Kidney tubule cell (primary cell): ENCODE results near the gene TREM1.
"Not testable (repeated sequence)": the region's sequence is repeated elsewhere in the genome, so short reads cannot be mapped to it uniquely, and the experiment has no call there.

Source experiments
- DNase-seq: peaks from one replicate; pipeline ENCODE4 v3.0.0-alpha.2; 2018; ENCODE audit warnings: low spot score

Gene TREM1

DNA sequence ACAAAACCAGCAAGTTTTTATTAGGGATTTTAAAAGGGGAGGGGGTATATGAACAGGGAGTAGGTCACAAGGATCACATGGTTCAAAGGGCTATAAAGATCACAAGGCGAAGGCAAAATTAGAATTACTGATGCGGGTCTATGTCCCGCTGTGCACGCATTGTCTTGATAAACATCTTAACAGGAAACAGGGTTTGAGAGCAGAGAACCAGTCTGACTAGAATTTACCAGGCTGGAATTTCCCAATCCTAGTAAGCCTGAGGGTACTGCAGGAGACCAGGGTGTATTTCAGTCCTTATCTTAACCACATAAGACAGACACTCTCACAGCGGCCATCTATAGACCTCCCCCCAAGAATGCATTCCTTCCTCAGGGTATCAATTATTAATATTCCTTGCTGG lies 10.8 kb upstream of the TREM1 start:
- DNase-seq, result not testable (repeated sequence)

- DNase-seq, result no peak
These were observed 7.9 kb upstream of the TREM1 start for GRCh38 chr6:41294214-41294872.

GRCh38 chr6:41291717-41292116 lies 5.2 kb upstream of the TREM1 start:
- DNase-seq, result no peak

DNA sequence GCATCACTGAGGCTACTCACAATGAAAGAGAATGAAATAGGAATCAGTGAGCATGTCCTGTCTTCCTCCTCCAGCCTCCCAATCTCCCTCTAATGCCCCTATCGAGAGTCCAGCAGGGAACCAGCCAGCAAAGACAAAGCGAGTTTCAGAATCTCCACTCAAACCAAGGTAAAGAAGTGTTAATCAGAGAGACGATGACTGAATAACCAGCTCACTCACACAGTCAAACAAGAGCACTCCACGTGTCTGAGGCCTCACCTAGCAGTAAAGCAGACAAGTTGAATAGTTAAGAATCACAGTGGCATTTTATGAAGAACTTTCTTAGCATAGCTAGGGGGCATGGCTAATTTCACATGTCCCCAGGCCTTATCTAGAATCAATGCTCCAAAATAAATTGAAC lies 3.3 kb upstream of the TREM1 start:
- DNase-seq, result no peak

DNA sequence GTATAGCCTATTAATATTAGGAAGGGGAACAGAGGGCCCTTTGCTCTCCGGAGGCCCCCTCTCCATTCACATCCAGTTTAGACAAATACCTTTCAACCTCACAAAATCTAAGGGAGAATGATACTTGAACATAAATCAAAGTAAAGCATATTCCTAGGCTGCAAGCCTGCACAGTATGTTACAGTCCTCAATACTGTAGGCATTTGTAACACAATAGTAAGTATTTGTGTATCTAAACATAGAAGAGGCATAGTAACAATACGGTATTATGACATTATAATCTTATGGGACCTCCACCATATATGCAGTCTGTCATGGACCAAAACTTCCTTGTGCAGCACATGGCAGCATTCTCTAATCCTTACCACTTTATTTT lies 2.3 kb upstream of the TREM1 start:
- no peak for DNase-seq

- no peak for DNase-seq
These were observed 1.7 kb upstream of the TREM1 start for GRCh38 chr6:41288030-41288753.

GRCh38 chr6:41284726-41285125 lies 1.8 kb downstream of the TREM1 start:
- peak; percentile 11 for DNase-seq

DNA sequence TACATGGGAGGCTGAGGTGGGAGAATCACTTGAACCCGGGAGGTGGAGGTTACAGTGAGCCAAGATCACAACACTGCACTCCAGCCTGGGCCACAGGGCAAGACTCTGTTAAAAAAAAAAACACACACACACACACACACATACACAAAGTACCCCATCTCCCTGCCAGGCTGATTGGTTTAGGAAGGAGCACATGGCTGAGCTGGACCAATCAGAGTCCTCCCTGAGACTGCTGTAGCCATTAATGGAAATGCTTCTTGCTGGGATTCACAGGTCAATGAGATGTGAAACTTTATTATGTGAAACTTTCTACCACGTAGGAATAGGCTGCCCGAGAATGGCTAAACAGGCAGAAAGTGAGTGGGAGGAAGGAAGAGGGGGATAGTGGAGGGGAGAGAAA lies 2.9 kb downstream of the TREM1 start:
- DNase-seq, result no peak

DNA sequence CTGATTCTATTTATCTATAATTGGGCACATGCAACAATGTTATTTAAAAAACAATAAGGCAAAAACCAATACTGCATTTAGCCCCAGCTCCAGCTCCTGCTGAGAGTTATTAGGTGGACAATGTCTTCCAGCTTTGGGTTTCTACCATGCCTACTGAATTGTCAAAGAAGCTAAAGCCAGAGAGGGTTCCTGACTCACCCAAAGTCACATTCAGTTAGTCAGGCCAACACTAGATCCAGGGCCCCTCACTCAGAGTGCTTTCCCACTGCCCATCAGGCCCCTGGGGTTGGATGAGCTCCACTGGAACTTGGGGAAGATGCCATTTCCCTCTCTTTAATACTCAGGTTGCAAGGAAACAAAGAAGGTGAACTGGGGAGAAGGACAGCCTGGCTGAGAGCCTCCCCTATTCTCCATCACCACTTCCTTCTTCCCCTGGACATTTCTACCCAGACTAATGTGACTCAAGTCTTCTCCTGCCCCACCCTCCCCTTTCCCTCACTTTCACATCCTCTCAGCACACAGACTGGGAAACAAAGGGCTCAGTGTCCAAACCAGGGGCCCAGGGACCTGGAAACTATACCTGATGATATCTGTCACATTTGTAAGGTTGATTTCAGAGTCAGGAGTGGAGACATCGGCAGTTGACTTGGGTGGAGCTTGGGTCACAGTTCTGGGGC lies 6.0 kb downstream of the TREM1 start:
- peak; percentile 2 for DNase-seq

GRCh38 chr6:41278699-41279405 lies 7.6 kb downstream of the TREM1 start:
- DNase-seq, result peak; percentile 47

GRCh38 chr6:41277605-41278004 lies 8.9 kb downstream of the TREM1 start:
- DNase-seq, result no peak

- DNase-seq, result no peak
These were observed 11.0 kb downstream of the TREM1 start for GRCh38 chr6:41275489-41275888.

DNA sequence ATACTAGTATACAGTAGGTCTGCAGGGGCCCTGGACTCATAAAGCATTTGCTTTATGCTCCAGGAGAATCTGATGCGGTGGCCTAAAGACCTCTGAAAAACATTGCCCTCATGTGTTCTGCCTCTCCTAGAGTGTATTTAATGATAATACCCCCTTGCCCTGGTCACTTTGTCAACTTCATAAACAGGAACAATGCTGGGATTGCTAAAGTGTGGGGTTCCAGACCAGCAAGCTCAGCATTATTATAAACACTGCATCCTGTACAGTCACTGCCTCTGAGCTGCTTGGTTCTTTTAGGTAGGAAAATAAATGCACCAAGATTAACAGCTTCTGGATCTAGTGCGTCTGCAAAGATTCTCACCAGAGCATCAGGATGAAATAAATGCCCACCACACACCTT lies 12.2 kb downstream of the TREM1 start:
- no peak for DNase-seq

DNA sequence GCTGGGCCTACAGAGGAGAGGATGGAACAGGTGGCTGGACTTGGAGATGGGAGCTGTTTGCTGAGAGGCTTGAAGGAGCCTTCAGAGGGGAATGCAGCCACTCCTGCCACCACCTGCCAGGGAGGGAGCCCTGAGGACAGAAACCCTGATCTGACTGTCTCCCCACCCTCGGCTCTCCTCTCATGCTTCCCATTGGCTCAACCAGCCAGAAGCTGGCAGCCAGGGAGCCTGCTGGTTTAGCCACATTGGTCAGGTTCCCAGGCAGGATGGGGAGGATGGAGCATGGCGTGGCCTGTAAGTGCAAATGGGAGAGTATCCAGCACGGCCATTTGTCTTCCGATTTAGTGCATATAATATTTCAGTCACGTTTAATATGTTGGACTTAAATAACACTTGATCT lies 12.8 kb downstream of the TREM1 start:
- no peak for DNase-seq

GRCh38 chr6:41272591-41273240 lies 13.8 kb downstream of the TREM1 start:
- no peak for DNase-seq

GRCh38 chr6:41271901-41272395 lies 14.5 kb downstream of the TREM1 start:
- DNase-seq, result no peak

DNA sequence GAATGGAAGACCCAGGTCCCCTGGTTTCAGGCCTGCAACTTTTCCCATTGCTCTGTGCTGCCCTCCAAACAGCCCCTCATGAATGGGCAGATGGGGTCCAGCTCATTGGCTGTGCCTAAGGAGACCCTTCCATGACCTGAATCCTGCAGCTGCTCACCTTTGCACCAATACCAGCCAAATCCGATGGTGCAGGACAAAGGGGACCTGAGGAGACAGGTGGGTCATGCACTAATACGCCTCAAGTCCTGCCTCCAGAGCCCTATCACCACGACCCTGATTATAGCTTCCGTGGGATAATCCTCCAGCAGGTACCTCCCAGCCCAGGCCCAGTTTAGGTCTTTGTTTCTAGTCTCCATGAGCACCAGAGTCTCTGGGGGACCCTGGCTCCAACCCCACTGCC lies 16.8 kb downstream of the TREM1 start:
- DNase-seq, result no peak

- no peak for DNase-seq
These were observed 17.3 kb downstream of the TREM1 start for GRCh38 chr6:41269166-41269565.

- DNase-seq, result no peak
These were observed 18.0 kb downstream of the TREM1 start for GRCh38 chr6:41268478-41268877.

- no peak for DNase-seq
These were observed 19.9 kb downstream of the TREM1 start for GRCh38 chr6:41266541-41266940.

GRCh38 chr6:41263267-41263666 lies 23.2 kb downstream of the TREM1 start:
- DNase-seq, result no peak

- no peak for DNase-seq
These were observed 24.1 kb downstream of the TREM1 start for GRCh38 chr6:41262401-41262800.
